HG03066 (cell line): ENCODE measurements around the gene CKLF.
"Not testable (repeated sequence)": the region's sequence is repeated elsewhere in the genome, so short reads cannot be mapped to it uniquely, and the experiment has no call there.

Experiments
- ATAC-seq: cut with Tn5 transposase; IDR thresholded peaks from one replicate; pipeline ENCODE4 v1.9.1; 2021; ENCODE audit warnings: low read depth; ENCODE audit not compliant: unreplicated experiment

Gene CKLF

DNA sequence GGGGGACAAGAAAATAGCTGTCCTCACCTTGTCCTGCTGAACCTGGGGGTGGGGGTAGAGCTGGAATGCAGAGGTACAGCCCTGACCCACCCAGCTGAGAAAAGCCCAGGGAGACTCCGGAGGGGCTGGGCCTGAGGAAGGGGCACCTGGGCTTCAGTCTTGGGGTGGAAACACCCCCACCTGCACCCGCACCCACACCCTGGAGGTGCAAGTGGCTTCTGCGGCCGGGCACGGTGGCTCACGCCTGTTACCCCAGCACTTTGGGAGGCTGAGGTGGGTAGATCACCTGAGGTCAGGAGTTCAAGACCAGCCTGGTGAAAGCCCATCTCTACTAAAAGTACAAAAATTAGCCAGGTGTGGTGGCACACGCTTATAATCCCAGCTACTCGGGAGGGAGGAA, 59.5 kb downstream of the CKLF start:
- ATAC-seq: not testable (repeated sequence)

DNA sequence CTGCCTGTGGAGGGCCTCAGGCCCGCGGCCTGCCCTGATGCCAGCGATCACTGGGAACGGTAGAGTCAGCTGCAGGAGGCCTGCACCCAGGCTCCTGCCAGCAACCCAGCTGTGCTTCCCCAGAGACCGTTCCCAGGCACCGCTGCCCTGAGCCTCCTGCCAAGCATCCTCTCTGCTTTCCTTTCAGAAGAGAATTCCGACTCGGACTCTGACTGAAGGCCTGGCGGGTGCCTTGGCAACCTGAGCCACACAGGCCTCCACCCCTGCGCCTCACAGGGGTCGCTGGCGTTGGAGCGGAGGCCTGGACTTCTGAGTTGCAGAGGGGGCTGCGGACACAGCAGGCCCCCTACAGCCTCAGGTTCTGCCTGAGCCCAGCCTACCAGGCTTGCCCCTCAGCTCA, 60.0 kb downstream of the CKLF start:
- no peak for ATAC-seq

DNA sequence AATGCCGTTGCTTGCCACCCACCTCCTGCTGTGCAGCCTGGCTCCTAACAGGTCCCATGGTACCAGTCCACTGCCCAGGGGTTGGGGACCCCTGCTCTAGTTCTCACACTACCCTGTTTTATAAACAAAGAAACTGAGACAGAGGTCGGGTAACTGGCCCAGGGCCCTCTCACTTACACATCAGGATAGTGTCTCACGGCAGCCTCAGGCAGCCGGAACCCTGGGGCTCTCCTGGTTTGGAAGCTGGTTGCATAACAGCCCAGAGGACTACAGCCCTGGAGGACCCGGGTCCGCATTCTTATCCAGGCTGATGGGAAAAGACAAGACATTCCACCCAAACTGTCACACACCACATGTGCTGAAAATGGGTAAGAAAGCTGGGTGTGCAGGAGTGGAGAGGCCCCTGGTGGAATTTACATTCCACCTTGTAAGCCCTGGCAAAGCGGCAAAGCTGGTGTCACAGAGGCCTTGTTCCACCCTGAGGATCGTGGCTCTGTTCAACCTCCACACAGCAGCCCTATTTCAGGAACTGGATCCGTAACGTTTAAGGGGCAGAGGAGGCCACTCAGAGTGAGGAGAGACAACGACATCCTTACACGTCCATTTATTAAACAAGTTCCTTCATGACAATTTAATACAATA, 61.9 kb downstream of the CKLF start:
- no peak for ATAC-seq
